HFFc6 (cell line): ENCODE measurements around the gene MRPS6. TPM values are rescaled to one million over a fixed set of nuclear protein-coding genes. Genes with fewer than 3 reads are reported as not detected.
A peak's percentile ranks its signal among the peaks of the same experiment; 100 is the strongest.

Experiments used
- DNase-seq: peaks from one replicate; pipeline ENCODE4 v3.0.0-alpha.2; 2018
- H3K27ac Mint-ChIP-seq: 2 replicates; pipeline ENCODE4 v1.8.0; 2020; ENCODE audit warnings: mild to moderate bottlenecking, mixed read lengths
- H3K27me3 Mint-ChIP-seq: 2 replicates; pipeline ENCODE4 v1.8.0; 2021; ENCODE audit warnings: mild to moderate bottlenecking, moderate library complexity, mixed read lengths; ENCODE audit not compliant: insufficient read depth
- H3K36me3 Mint-ChIP-seq: 2 replicates; pipeline ENCODE4 v1.8.0; 2021; ENCODE audit warnings: low read depth, mixed read lengths
- H3K4me1 Mint-ChIP-seq: 2 replicates; pipeline ENCODE4 v1.8.0; 2020; ENCODE audit warnings: low read depth, mixed read lengths
- H3K4me3 Mint-ChIP-seq: 2 replicates; pipeline ENCODE4 v1.8.0; 2020; ENCODE audit warnings: mild to moderate bottlenecking, moderate library complexity, mixed read lengths
- H3K9me3 Mint-ChIP-seq: 2 replicates; pipeline ENCODE4 v1.8.0; 2020; ENCODE audit warnings: mild to moderate bottlenecking, mixed read lengths
- total RNA-seq, 6 experiments: library from RNA; stranded (reverse); fragmentation: NEBNext Ultra II Directional; extraction: Animal tissue kit (Norgen Biotek cat#: 25700); gene quantifications; 2 replicates in 1 of 6; 3 replicates in 5 of 6; pipeline ENCODE4 v1.2.3, GENCODE V29; 2021
- TF ChIP-seq, protein P1 (sequence below): fragments of 200-600 bp; sonication (generic); IDR thresholded peaks from 2 replicates; pipeline ENCODE4 v1.5.0; 2021; ENCODE audit warnings: antibody characterized with exemption, mild to moderate bottlenecking

MRPS6 gene
- total RNA-seq, 6 experiments from 2014 or later, result 57.1 to 89.6 (median 62.8) TPM

DNA sequence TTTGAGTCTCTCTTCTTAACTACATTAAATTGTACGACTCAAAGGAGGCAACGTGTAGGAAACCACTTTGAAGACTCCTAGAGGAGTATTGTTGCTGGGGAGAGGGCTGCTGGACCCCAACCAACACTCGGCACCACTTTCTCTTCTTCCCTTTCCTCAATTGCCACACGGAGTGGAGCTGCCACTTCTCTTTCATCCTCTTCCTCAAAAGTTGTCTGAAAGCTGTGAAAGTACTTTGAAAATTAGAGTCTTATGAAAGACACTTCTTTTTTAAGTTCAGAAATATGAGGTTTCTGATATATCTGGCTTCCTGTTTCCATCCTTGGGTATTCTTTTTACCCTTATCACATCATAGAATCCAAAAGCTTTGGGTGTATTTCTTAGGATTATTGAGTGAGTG lies 59.5 kb downstream of the MRPS6 start:
- Mint-ChIP-seq H3K4me3 (no peak overlapping the region), H3K27ac (no peak overlapping the region), H3K36me3 (peaks cover 62% of the 10 kb centered on the region), H3K9me3 (peaks cover 8% of the 10 kb centered on the region; the same call in 1 of the 2 replicates), H3K4me1 (peaks cover 58% of the 10 kb centered on the region), H3K27me3 (no peaks in the 10 kb centered on the region; the same call in 1 of the 2 replicates)
- TF ChIP-seq, protein P1, sequence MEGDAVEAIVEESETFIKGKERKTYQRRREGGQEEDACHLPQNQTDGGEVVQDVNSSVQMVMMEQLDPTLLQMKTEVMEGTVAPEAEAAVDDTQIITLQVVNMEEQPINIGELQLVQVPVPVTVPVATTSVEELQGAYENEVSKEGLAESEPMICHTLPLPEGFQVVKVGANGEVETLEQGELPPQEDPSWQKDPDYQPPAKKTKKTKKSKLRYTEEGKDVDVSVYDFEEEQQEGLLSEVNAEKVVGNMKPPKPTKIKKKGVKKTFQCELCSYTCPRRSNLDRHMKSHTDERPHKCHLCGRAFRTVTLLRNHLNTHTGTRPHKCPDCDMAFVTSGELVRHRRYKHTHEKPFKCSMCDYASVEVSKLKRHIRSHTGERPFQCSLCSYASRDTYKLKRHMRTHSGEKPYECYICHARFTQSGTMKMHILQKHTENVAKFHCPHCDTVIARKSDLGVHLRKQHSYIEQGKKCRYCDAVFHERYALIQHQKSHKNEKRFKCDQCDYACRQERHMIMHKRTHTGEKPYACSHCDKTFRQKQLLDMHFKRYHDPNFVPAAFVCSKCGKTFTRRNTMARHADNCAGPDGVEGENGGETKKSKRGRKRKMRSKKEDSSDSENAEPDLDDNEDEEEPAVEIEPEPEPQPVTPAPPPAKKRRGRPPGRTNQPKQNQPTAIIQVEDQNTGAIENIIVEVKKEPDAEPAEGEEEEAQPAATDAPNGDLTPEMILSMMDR, result no peak
- no peak for DNase-seq

DNA sequence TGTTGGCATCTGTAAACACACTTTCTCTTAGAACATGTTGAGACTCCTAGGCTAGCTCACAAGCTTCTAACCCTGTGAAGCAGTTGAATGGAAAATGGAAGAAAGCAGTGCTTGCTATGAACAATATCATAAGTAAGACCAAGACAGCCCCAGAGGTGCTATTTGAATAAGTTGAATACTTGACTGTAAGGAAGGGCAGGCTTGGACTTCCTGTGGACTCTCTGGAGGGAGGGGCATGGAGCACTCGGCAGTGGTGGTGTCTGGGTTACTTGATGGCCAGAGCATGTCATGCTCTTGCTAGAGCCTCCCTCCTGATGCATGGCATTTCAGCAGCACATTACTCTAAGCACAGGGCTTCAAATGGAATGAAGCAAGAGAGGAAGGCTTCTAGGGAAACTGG lies 60.0 kb downstream of the MRPS6 start:
- Mint-ChIP-seq H3K36me3 (peaks cover 66% of the 10 kb centered on the region), H3K4me3 (no peak overlapping the region), H3K9me3 (peaks cover 8% of the 10 kb centered on the region; the same call in 1 of the 2 replicates), H3K27me3 (no peaks in the 10 kb centered on the region; the same call in 1 of the 2 replicates), H3K27ac (no peak overlapping the region), H3K4me1 (peaks cover 53% of the 10 kb centered on the region)
- DNase-seq, result no peak
- TF ChIP-seq, protein P1, result no peak

DNA sequence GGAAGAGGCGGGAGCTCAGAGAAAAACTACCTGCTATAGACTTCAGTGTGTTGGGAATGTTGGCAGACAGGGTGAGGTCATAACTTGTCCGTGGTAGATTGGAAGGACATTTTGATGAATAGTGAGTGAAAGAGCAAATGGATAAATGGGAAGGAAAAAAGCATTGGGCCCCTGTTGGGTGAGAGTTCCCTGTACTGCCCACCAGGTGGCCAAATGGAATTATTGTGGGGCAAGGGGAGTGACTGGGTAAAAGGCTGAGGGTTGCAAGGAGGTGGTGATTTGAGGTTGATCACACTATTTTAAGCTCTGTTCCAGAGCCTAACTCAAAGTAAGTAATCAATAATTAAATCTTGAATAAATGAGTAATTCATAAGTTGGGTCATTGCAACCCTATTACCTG lies 60.4 kb downstream of the MRPS6 start:
- Mint-ChIP-seq H3K4me1 (peaks cover 49% of the 10 kb centered on the region), H3K27me3 (no peaks in the 10 kb centered on the region; the same call in 1 of the 2 replicates), H3K36me3 (peaks cover 67% of the 10 kb centered on the region), H3K4me3 (no peak overlapping the region), H3K27ac (no peak overlapping the region), H3K9me3 (peaks cover 8% of the 10 kb centered on the region; the same call in 1 of the 2 replicates)
- no peak for DNase-seq
- TF ChIP-seq, protein P1, result peak; percentile 67

DNA sequence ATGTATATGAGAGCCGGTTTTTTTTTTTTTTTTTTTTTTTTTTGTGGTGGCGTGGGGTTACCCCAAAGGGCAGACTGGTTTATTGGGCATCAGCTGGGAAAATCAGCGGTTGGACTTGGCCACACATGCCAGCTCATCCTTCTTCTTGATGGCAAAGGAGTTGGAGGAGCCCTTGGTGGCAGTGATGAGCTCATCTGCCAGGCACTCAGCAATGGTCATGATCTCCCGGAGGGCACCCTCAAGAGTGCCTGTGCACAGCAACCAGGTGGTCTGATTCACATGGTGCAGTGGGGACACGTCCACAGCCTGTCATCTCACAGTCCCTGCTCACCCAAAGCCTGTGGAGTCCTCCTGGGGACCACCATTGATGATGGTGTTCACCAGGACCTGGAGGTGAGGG lies 62.0 kb downstream of the MRPS6 start:
- TF ChIP-seq, protein P1, result no peak
- H3K4me3 Mint-ChIP-seq, result no peak overlapping the region
- H3K4me1 Mint-ChIP-seq, result peaks cover 34% of the 10 kb centered on the region
- H3K27ac Mint-ChIP-seq, result no peak overlapping the region
- DNase-seq, result no peak
- H3K9me3 Mint-ChIP-seq, result peaks cover 8% of the 10 kb centered on the region; the same call in 1 of the 2 replicates
- H3K27me3 Mint-ChIP-seq, result no peaks in the 10 kb centered on the region; the same call in 1 of the 2 replicates
- H3K36me3 Mint-ChIP-seq, result peaks cover 69% of the 10 kb centered on the region

DNA sequence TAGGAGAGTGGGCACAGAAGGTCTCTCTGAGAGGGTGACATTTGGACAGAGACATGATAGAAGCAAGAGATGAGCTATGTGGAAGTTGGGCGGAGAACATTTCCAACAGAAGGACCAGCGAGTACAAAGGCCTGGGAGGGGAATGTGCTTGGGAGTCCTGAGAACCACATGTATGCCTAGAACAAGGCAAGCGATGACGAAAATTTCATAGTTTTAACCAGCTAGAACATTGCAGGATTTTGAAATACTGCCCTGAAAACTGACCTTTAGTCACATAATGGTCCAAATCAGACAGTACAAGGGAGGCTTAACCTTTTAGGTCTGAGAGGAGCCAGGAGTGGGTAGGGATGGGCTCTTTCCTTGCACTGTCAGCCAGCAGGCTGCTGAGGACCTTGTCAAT lies 68.0 kb downstream of the MRPS6 start:
- Mint-ChIP-seq H3K27me3 (no peaks in the 10 kb centered on the region), H3K27ac (no peak overlapping the region), H3K9me3 (peaks cover 7% of the 10 kb centered on the region), H3K4me1 (peaks cover 8% of the 10 kb centered on the region), H3K36me3 (peaks cover 63% of the 10 kb centered on the region), H3K4me3 (no peak overlapping the region)
- TF ChIP-seq, protein P1, result no peak
- DNase-seq, result no peak
